Body of pancreas (tissue), 4 donors: ENCODE data around the gene CGB7.
"Not testable (repeated sequence)": the region's sequence is repeated elsewhere in the genome, so short reads cannot be mapped to it uniquely, and the experiment has no call there.

Experiments used
- POLR2A ChIP-seq, 3 donors: fragments of 450-650 bp; IDR thresholded peaks; one replicate each; pipeline ENCODE4 v1.6.1; 2016; ENCODE audit warnings: antibody characterized with exemption in 3 of 3, mild to moderate bottlenecking in 2 of 3
- TF ChIP-seq, protein P1 (sequence below), 7 experiments: fragments of 450-650 bp in 4 of 7; fragments of 200-600 bp in 3 of 7; sonication (generic) in 3 of 7; IDR thresholded peaks; one replicate each; pipeline ENCODE4 v1.5.1; 2016 to 2019; ENCODE audit warnings: antibody characterized with exemption in 7 of 7

- TF ChIP-seq POLR2A (IDR thresholded peaks at IDR 0.05): not testable (repeated sequence)
- TF ChIP-seq, protein P1, sequence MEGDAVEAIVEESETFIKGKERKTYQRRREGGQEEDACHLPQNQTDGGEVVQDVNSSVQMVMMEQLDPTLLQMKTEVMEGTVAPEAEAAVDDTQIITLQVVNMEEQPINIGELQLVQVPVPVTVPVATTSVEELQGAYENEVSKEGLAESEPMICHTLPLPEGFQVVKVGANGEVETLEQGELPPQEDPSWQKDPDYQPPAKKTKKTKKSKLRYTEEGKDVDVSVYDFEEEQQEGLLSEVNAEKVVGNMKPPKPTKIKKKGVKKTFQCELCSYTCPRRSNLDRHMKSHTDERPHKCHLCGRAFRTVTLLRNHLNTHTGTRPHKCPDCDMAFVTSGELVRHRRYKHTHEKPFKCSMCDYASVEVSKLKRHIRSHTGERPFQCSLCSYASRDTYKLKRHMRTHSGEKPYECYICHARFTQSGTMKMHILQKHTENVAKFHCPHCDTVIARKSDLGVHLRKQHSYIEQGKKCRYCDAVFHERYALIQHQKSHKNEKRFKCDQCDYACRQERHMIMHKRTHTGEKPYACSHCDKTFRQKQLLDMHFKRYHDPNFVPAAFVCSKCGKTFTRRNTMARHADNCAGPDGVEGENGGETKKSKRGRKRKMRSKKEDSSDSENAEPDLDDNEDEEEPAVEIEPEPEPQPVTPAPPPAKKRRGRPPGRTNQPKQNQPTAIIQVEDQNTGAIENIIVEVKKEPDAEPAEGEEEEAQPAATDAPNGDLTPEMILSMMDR (IDR thresholded peaks at IDR 0.05): not testable (repeated sequence)
Measured at GRCh38 chr19:49038557-49039276, 18.8 kb downstream of the CGB7 start.
